MCF 10A (cell line): ENCODE measurements around the gene ADRA1B. TPM values are rescaled to one million over a fixed set of nuclear protein-coding genes. Genes with fewer than 3 reads are reported as not detected.

Experiments
- BruUV-seq: library from RNA; stranded (reverse); fragments of 400-500 nt; replicated peaks from 2 replicates; lab custom pipeline; 2021; lab: Mats Ljungman, UMichigan
- CTCF ChIA-PET: fragments of 300-600 bp; sonication (Branson Sonifier 250); formaldehyde crosslinking; extraction: SDS; loops from one replicate; lab custom pipeline; 2021; ENCODE audit warnings: antibody characterized with exemption, inconsistent platforms; lab: Yijun Ruan, JAX
- POLR2A ChIA-PET: fragments of 300-600, 350-650 bp; sonication (Branson Sonifier 250); formaldehyde crosslinking; extraction: SDS; loops from one replicate; lab custom pipeline; 2020; ENCODE audit warnings: antibody characterized with exemption, inconsistent platforms; lab: Yijun Ruan, JAX
- DNase-seq: peaks from one replicate; pipeline ENCODE4 v3.0.0-alpha.2; 2018; ENCODE audit not compliant: unreplicated experiment
- H3K27ac Mint-ChIP-seq: one replicate; pipeline ENCODE4 v1.8.0; 2022; ENCODE audit warnings: mild to moderate bottlenecking, low read depth, mixed read lengths; ENCODE audit not compliant: unreplicated experiment
- H3K27me3 Mint-ChIP-seq: one replicate; pipeline ENCODE4 v1.8.0; 2022; ENCODE audit warnings: mixed read lengths; ENCODE audit not compliant: insufficient read depth, unreplicated experiment
- H3K36me3 Mint-ChIP-seq: one replicate; pipeline ENCODE4 v1.8.0; 2022; ENCODE audit warnings: mild to moderate bottlenecking, moderate library complexity, mixed read lengths; ENCODE audit not compliant: insufficient read depth, unreplicated experiment
- H3K4me1 Mint-ChIP-seq: one replicate; pipeline ENCODE4 v1.8.0; 2022; ENCODE audit warnings: mixed read lengths; ENCODE audit not compliant: insufficient read depth, unreplicated experiment
- H3K4me3 Mint-ChIP-seq: one replicate; pipeline ENCODE4 v1.8.0; 2022; ENCODE audit warnings: mild to moderate bottlenecking, moderate library complexity, mixed read lengths; ENCODE audit not compliant: unreplicated experiment
- H3K9me3 Mint-ChIP-seq: one replicate; pipeline ENCODE4 v1.8.0; 2022; ENCODE audit warnings: mixed read lengths; ENCODE audit not compliant: unreplicated experiment
- intact Hi-C: fragments of 100-400 bp; cut with micrococcal nuclease; formaldehyde crosslinking; loops from 2 replicates; pipeline ENCODE4 v1.14.1; 2022
- total RNA-seq: library from RNA; stranded (reverse); gene quantifications from 2 replicates; pipeline ENCODE4 v1.2.3, GENCODE V29; 2022
- TF ChIP-seq, protein P1 (sequence below): fragments of 200-600 bp; IDR thresholded peaks from one replicate; pipeline ENCODE4 v1.8.0; 2022; ENCODE audit warnings: antibody characterized with exemption, mild to moderate bottlenecking; ENCODE audit not compliant: unreplicated experiment

The ADRA1B gene
- total RNA-seq, 1 experiment from 2014 or later, result 0.14 TPM

DNA sequence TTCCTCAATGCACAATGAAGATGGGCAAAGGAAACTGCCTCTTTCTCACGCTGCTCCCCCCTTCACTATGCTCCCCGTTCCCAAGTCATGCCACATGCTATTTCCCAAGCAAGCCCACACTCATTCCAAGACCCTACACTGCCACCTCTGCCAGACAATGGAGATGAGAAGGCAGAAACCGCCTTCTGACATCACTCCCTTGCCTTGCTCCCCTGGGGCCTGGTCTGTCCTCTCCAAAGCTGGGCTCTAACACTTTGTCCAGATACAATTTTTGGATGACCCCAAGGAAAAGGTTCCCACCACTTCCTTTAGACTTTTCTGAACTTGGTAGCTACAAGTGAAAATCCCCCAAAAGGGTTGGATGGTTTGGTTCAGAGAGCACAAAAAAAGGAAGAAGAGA is 7.2 kb upstream of the ADRA1B start:
- intact Hi-C loops, result loop anchor here (5.0 kb wide), 1 partner anchor 82 kb away; no protein-coding TSS in a partner anchor
- H3K36me3 Mint-ChIP-seq, result peaks cover 6% of the 10 kb centered on the region
- peak overlapping the region; percentile 8 for H3K27ac Mint-ChIP-seq
- H3K4me3 Mint-ChIP-seq, result no peak overlapping the region
- DNase-seq, result peak; percentile 69
- no TSS peak for BruUV-seq
- TF ChIP-seq, protein P1, sequence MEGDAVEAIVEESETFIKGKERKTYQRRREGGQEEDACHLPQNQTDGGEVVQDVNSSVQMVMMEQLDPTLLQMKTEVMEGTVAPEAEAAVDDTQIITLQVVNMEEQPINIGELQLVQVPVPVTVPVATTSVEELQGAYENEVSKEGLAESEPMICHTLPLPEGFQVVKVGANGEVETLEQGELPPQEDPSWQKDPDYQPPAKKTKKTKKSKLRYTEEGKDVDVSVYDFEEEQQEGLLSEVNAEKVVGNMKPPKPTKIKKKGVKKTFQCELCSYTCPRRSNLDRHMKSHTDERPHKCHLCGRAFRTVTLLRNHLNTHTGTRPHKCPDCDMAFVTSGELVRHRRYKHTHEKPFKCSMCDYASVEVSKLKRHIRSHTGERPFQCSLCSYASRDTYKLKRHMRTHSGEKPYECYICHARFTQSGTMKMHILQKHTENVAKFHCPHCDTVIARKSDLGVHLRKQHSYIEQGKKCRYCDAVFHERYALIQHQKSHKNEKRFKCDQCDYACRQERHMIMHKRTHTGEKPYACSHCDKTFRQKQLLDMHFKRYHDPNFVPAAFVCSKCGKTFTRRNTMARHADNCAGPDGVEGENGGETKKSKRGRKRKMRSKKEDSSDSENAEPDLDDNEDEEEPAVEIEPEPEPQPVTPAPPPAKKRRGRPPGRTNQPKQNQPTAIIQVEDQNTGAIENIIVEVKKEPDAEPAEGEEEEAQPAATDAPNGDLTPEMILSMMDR, result no peak
- H3K9me3 Mint-ChIP-seq, result no peaks in the 10 kb centered on the region
- H3K4me1 Mint-ChIP-seq, result peaks cover 84% of the 10 kb centered on the region
- POLR2A ChIA-PET, result interaction anchor here (1.9 kb wide), 2 partner anchors 19 to 28 kb away, joined by 4 to 6 read pairs; no protein-coding TSS in a partner anchor
- CTCF ChIA-PET, result interaction anchor here (1.1 to 3.8 kb wide), 3 partner anchors 8 to 249 kb away, joined by 3 to 21 read pairs (median 11); partner anchors contain the start of gene ADRA1B
- no peaks in the 10 kb centered on the region for H3K27me3 Mint-ChIP-seq

DNA sequence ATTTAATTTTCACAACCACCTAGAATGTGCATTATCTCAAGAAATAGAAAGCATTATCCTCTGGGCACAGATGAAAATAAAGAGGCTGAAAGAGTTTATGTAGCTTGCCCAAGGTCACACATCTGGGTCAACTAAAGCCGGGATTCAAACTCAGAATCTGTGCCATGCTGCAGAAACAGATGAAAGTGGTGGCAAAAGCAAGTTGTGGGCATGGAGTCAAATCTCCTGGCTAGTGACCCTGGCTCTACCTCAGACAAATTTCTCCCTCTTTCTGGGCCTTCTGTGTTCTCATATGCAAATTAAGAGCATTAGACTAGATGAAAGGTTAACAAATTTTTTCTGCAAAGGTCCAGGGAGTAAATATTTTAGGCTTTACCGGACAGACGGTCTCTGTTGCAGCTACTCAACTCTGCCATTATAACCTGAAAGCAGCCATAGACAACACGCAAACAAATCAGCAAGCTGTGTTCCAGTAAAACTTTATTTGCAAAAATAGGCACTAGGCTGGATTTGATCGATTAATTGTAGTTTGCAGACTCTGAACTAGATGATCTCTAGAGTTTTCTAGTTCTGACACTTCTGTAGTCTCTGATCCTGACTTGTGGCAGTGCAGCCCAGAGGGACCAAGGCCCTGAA is 6.0 kb upstream of the ADRA1B start:
- peaks cover 79% of the 10 kb centered on the region for H3K4me1 Mint-ChIP-seq
- BruUV-seq, result no TSS peak
- TF ChIP-seq, protein P1, result no peak
- no peaks in the 10 kb centered on the region for H3K9me3 Mint-ChIP-seq
- POLR2A ChIA-PET, result interaction anchor here (0.7 to 1.9 kb wide), 2 partner anchors 18 to 682 kb away, joined by 3 to 4 read pairs; no protein-coding TSS in a partner anchor
- peak overlapping the region; percentile 71 for H3K27ac Mint-ChIP-seq
- no peak overlapping the region for H3K4me3 Mint-ChIP-seq
- no peak for DNase-seq
- H3K36me3 Mint-ChIP-seq, result peaks cover 6% of the 10 kb centered on the region
- H3K27me3 Mint-ChIP-seq, result no peaks in the 10 kb centered on the region
- CTCF ChIA-PET, result interaction anchor here (0.5 to 1.7 kb wide), 4 partner anchors 27 to 77 kb away, joined by 3 to 9 read pairs (median 5); no protein-coding TSS in a partner anchor
- intact Hi-C loops, result no loop called here

DNA sequence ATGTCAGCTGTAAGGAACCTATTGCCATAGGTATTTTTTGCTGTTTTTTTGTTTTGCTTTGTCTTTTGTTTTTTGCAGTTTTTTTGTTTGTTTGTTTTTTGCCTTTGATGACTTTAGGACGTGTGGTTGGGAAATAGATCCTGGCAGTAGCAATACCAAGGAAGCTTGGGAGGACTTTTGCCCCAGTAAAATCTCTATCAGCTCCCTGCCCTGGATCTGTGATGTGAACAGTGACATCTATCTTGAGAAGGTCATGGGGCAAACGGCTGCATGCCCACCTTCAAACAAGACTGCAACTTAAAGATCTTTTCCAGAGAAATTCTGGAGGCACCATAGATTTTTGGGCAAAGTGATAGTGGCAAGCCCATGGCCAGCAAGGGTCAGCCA is 5.4 kb upstream of the ADRA1B start:
- Mint-ChIP-seq H3K4me3 (no peak overlapping the region), H3K9me3 (no peaks in the 10 kb centered on the region), H3K36me3 (peaks cover 6% of the 10 kb centered on the region), H3K27ac (peak overlapping the region; percentile 71), H3K4me1 (peaks cover 79% of the 10 kb centered on the region), H3K27me3 (no peaks in the 10 kb centered on the region)
- CTCF ChIA-PET, result interaction anchor here (0.5 to 4.8 kb wide), 4 partner anchors 26 to 466 kb away, joined by 3 to 22 read pairs (median 6); no protein-coding TSS in a partner anchor
- BruUV-seq, result no TSS peak
- no peak for DNase-seq
- POLR2A ChIA-PET, result interaction anchor here (1.9 kb wide), 1 partner anchor 17 kb away, joined by 4 read pairs; no protein-coding TSS in a partner anchor
- TF ChIP-seq, protein P1, result no peak
- intact Hi-C loops, result no loop called here

DNA sequence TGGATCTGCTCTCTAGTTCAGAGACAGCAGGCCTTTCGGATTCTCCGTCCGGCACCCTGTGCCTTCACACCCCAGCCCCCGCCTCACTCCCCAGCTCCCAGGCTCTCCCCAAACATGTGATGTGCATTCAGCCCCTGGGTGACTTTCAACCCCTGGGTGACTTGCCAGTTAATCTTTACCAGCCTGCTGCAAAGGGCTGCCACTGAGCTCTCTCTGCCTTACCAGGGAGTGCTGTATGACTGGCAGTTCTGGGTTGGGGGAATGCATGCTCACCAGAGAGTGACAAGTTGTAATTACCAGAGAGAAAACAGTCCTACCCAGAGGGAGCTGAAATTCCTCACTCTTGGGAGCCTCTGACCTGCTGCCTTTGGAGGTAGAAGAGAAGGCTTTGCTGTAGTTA is 4.9 kb upstream of the ADRA1B start:
- no peaks in the 10 kb centered on the region for H3K27me3 Mint-ChIP-seq
- intact Hi-C loops, result no loop called here
- H3K4me1 Mint-ChIP-seq, result peaks cover 78% of the 10 kb centered on the region
- POLR2A ChIA-PET, result interaction anchor here (1.9 kb wide), 1 partner anchor 16 kb away, joined by 4 read pairs; no protein-coding TSS in a partner anchor
- no TSS peak for BruUV-seq
- TF ChIP-seq, protein P1, result no peak
- peak overlapping the region; percentile 71 for H3K27ac Mint-ChIP-seq
- DNase-seq, result no peak
- H3K9me3 Mint-ChIP-seq, result no peaks in the 10 kb centered on the region
- H3K4me3 Mint-ChIP-seq, result no peak overlapping the region
- CTCF ChIA-PET, result interaction anchor here (1.6 to 4.8 kb wide), 3 partner anchors 39 to 467 kb away, joined by 4 to 22 read pairs (median 9); no protein-coding TSS in a partner anchor
- peaks cover 6% of the 10 kb centered on the region for H3K36me3 Mint-ChIP-seq
